Tibial nerve (tissue), 4 donors: ENCODE results near the gene USB1.

ENCODE experiments used
- EP300 ChIP-seq, 2 donors: sonication (generic); formaldehyde crosslinking; IDR thresholded peaks; one replicate each; pipeline ENCODE4 v1.6.1; 2017; ENCODE audit warnings: antibody characterized with exemption in 2 of 2, mild to moderate bottlenecking in 1 of 2
- TF ChIP-seq, protein P1 (sequence below), 5 experiments: fragments of 200-600 bp in 3 of 5; fragments of 450-650 bp in 2 of 5; sonication (generic) in 3 of 5; IDR thresholded peaks; one replicate each; pipeline ENCODE4 v1.5.1; 2016 to 2019; ENCODE audit warnings: antibody characterized with exemption in 5 of 5, mild to moderate bottlenecking in 3 of 5, moderate library complexity in 2 of 5

DNA sequence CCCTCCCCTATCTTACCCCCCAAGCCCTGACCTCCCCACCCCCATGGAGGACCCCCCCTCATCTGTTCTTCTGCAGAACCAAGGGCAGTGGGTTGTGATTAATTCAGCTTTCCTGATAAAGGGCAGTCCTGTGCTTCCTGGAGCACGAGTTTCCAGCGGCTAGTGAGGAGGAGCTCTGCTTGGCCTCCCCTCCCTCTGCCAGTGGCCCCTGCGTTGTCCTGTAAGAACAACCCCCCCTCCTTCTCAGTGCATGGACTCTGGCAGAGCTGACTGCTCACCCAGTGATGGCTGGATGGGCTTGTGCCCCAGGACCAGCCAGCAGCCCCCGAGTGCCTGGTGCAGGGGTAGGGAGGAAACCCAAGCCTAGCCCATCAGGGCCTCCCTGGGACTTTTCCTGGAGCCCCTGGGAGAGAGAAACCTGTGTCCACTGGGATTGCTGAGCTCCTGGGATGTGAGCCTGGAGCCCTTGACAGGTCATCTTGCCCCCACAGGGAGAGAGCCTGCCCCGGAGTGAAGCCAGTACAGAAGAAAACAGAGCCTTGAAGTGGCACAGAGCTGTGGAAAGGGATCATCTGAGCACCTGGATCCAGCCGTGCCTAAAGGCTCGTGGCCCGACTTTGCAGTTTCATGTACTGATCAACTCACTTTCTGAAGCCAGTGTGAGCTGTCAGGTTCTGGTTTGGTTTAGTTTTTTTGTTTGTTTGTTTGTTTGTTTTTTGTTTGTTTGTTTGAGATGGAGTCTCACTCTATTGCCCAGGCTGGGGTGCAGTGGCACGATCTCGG, 50.8 kb downstream of the USB1 start:
- no peak for TF ChIP-seq EP300 (IDR thresholded peaks at IDR 0.05)
- TF ChIP-seq, protein P1, sequence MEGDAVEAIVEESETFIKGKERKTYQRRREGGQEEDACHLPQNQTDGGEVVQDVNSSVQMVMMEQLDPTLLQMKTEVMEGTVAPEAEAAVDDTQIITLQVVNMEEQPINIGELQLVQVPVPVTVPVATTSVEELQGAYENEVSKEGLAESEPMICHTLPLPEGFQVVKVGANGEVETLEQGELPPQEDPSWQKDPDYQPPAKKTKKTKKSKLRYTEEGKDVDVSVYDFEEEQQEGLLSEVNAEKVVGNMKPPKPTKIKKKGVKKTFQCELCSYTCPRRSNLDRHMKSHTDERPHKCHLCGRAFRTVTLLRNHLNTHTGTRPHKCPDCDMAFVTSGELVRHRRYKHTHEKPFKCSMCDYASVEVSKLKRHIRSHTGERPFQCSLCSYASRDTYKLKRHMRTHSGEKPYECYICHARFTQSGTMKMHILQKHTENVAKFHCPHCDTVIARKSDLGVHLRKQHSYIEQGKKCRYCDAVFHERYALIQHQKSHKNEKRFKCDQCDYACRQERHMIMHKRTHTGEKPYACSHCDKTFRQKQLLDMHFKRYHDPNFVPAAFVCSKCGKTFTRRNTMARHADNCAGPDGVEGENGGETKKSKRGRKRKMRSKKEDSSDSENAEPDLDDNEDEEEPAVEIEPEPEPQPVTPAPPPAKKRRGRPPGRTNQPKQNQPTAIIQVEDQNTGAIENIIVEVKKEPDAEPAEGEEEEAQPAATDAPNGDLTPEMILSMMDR (IDR thresholded peaks at IDR 0.05) = no peak
